Epidermal melanocyte (primary cell): ENCODE results near the gene SLC39A11.
"Not testable (repeated sequence)": the region's sequence is repeated elsewhere in the genome, so short reads cannot be mapped to it uniquely, and the experiment has no call there.

Source experiments
- DNase-seq: peaks from one replicate; pipeline ENCODE4 v3.0.0; 2011; ENCODE audit warnings: low spot score; ENCODE audit not compliant: insufficient read length

SLC39A11 gene

DNA sequence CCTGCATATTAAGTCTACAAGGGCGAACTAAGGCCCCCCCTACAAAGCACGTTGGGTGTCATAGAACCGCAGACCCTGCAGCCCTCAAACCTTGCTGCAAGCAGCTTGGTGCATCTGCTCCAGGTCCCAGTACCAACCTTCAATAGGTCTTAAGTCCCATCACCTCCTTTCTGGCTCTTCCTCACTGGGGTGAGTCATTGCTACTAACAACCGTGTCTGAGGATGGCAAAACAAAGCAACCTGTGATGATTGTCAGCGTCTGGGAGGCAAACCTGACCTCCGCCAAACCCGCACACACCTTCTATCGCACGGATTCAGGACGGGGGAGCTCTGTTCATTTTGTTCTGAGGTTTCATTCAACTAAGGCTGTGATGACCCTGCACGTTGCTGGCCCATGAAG is 138.9 kb downstream of the SLC39A11 start:
- DNase-seq: no peak

DNA sequence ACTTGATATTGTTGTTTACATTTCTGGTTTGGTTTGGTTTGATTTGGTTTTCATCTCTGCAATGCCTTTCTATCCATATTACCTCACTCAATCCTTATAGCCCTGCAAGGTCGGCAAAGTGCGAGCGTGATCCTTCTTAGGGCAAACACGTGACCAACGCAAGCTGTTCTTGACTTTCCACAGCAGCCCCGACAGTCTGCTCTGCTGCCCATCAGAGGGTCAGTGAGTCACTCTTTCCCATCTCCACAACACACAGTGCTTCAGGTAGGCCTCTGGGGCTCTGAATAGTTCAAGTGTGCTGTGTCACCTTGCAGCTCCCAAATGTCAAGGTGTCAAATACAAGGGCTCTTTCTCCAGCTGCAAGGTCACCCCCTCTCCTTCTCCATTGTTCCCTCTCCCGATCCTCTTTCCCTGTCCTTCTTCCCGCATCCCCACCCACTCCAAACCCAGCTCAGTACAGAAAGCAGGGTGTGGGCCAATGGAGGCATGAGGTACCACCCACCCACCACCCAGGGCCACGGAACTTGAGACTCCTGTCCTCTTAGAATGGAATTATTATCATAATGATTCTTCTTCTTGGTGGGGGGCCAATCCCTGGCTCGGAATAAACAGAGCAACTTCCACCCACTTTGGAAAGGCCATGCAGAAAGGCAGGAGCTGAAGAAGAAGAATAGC is 139.7 kb downstream of the SLC39A11 start:
- no peak for DNase-seq

DNA sequence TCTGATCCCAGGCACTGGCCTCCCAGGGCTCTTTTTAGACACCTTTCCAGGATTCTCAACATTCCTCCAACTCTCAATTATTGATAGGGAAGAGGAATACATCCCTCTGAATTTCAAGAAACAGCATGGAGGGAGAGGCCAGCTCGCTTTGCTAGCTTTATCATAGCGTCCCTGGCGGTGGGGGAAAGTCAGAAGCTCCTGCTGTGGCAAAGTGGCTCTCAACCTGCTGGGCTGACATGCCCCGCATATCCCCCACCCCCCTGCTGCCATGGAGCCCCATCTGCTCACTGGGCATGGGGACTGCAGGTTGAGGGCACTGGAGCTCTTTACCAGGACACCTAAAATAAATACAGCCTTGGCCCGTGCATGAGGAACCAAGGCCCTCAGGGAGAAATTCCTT is 140.3 kb downstream of the SLC39A11 start:
- no peak for DNase-seq

DNA sequence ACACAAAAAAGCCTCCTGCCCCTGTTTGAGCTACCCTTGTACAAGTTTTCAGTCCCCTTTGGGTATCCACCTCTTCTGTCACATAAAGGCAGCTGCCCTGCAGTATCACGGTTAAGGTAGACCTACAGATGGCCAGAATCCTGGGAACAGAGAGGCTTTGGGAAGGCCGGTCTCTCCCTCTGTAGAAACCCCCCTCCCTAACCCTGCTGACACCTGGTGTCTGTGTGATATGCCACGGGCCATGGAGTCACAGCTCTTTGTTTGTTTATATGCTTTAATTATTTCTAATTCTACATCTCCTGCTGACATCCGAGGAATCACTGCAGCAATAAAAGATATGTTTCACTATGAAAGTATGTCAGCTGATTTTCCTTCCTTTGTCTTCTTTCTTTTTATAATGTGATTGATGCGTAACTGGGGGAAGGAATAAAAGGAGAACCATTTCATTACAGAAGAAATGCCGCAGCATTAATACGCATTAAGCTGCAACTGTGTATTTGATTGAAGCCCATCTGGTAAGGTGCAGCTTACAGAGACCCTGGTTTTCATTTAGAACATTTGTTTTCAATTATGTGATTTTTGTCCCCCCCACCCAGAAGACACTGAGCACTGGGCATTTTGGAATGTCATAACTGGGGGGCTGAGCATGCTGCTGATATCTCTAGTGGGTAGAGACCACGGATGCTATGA is 142.1 kb downstream of the SLC39A11 start:
- no peak for DNase-seq

DNA sequence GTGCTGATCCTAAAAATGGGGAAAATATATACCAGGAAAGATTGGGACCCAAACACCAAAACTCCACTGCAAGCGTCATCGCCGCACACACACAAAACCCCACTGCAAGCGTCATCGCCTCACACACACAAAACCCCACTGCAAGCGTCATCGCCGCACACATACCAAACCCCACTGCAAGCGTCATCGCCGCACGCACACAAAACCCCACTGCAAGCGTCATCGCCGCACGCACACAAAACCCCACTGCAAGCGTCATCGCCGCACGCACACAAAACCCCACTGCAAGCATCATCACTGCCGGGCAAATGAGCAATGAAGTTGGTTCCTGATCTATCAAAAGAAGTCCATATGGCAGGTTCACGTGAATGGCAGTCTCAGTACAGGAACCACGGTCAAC is 144.4 kb downstream of the SLC39A11 start:
- DNase-seq: no peak

DNA sequence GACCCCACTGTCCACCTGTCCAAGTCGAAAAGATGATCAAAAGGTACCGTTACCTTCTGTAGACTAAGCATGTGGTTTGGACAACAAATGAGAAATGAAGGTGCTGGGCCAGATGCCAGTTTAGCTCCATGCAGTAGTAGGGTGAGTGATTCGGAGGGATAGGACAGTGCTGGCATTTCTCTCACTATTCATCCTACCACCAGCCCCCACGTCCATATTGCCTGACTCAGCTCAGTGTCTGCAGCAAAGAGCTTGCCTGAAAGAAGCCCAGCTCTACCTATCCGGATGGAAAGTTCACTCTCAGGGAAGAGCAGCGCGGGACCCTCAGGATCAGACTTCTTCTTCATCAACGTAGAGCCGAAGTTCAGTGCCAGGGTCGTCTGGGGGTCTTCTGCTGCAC is 145.0 kb downstream of the SLC39A11 start:
- no peak for DNase-seq

DNA sequence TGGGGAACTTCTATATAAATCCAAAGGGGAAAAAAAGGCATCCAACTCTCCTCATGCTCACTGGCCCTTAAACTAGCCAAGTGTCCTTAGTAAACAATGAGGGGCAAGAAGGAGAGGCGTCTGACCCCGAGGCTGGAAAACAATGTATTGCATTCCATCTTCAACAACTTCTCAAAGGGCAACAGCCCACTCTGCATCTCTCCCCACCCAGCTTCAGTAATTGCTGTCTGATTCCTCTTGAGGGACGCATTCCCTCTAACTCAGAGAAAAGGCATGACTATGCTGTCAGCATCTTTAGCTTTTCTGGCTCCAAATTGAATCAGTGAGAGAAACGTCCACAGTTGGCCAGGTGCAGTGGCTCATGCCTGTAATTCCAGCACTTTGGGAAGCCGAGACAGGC is 145.8 kb downstream of the SLC39A11 start:
- DNase-seq: no peak

DNA sequence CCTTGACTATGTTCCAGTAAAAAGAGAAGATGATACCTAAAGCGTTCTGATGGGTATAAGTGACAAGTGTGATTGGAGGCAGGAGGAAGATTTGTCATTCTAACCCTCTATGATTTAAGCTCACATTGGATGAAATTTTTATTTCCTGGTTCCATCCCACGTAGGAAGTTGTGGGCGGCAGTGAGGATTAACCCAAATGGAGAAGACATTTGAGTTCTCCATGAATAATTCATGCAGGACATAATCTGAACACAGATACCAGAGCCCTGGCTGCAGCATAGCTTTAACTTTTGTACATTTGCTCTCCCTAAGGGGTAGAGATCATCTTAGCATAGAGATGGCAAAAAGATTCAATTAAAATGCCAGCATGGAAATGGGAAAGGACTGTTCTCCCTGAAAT is 146.3 kb downstream of the SLC39A11 start:
- DNase-seq: no peak

DNA sequence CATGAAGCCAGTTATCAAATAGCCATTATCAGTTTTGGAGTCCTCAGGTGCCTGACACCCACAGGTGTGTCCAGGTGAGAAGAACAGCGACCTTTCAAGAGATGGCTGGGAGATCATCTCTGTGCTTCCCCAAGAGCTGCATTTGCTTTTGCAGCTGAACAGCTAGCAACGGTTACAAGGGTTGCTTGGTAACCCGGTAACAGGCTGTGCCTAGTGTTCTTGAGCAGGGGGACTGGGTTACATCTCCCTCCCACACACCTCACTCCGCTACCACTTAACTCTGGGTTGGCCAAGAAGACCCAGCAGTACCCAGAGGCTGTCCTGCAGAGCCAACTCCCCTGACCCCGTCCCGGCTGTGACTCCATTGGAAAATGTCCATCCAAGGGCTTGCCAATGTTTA is 147.0 kb downstream of the SLC39A11 start:
- no peak for DNase-seq

DNA sequence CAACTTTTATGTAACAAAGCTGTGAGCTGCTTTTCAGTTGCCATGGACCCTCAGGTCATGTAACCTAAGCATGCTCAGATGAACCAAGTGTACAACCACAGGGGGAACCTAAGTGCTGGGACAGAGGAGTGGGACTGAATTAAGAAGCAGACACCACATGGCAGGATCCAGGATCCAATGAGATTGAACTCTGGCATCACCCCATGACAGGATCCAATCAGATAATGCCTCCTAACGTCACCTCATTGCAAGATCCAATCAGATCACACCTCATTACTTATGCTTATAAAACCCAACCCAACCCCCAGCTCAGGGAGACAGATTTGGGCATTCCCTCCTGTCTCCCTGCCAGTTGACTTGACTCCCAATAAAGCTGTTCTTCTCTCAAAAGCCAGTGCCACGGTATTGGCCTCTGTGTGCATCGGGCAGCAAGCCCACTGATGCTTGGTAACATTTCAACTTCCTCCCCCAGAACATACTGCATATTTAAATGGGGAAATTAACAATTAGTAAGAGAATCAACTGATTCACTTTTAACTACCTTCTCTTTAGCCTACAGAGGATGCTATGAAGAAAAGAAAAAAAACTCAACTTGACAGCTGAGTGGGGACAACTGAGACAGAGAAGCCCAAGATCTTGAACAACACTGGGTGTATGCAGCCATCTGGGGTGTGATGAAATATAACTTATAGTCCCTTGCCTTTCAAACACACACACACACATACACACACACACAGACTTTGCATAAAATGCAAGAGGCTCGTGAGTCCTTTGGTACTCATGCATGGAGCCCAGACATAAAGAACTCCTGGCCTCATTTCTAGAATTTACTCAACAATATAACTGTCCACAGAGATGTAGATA is 148.4 kb downstream of the SLC39A11 start:
- DNase-seq: no peak

DNA sequence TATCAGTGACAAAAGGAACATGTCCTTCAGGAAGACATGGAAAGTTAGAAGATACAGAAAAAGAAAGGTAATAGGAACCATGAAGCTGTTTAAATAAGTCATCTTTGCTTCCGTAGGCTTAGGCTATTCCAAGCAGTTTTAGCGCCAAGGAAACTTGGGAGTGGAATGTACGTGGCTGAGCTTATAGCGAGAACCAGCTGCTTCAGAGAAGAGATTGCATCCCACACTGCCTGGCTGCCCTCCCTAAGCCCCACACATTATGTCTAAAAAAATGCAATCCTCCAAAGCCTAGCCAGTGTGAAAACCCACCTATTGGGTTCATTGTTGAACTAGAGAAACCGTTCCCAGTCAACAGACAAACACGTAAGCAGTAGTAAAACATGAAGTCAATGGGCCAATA is 149.9 kb downstream of the SLC39A11 start:
- DNase-seq: no peak

DNA sequence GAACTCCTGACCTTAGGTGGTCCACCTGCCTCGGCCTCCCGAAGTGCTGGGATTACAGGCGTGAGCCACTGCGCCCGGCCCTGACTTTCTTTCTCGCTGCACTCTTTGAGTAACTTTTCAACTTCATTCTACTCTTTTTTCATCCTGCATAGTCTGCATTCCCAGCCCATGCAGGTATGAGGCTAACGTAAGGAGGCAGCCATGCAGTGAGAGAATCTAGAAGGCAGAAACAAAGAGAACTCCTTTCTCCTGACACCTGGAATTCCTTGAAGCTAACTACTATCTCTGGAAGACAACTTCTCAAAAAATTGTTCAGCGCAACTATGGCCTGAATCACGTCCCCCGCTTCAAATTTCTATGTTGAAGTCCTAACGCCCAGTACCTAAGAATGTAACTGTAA is 152.0 kb downstream of the SLC39A11 start:
- DNase-seq: no peak

DNA sequence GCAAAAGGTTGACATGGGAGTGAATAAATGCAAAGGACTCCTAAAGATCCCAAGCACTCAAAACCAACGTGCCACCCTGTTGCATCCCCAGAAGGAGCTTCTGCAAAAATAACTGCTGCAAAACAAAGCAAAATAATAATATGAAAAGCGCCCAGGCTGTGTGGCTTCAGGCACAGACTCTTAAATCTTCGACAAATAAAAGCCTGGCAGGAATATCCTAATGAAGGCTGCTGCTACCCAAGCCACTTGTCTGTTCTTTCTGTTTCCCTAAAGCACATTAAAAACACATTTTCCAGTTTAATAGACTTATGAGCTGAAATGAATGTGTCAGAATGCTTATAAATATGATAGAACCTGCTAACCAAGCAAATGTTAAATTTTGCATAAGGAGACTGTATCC is 154.0 kb downstream of the SLC39A11 start:
- DNase-seq: no peak

DNA sequence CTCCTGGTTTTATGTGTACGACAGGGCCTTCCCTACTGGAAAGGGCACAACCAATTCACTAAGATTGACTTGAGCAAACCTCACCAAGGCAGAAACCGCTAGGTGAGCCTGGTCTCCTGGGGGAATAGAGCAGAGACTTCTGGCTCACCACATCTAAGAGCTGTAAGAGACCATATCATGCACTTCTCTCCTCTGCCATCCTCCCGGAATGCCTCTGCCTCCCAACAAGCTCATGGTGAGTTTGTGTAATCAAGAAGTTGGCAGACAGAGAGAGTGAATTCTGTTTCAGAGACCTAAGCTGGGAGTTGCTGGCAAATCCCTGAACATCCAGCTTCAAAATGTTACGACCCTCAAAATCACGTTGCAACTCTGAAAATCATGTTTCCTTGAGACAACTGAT is 154.8 kb downstream of the SLC39A11 start:
- no peak for DNase-seq

DNA sequence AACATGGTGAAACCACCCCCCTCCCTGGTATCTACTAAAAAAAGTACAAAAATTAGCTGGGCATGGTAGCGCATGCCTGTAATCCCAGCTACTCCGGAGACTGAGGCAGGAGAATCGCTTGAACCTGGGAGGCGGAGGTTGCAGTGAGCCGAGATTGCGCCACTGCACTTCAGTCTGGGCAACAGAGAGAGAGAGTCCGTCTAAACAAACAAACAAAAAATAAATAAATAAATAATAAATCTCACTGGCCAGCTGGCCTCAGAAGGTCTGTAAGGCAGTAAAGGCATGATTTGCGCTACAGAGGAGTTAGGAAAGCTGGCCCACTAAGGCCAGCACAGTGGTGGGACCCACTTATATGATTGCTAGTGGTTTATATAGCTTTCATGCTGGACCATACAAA is 155.2 kb downstream of the SLC39A11 start:
- DNase-seq: not testable (repeated sequence)

DNA sequence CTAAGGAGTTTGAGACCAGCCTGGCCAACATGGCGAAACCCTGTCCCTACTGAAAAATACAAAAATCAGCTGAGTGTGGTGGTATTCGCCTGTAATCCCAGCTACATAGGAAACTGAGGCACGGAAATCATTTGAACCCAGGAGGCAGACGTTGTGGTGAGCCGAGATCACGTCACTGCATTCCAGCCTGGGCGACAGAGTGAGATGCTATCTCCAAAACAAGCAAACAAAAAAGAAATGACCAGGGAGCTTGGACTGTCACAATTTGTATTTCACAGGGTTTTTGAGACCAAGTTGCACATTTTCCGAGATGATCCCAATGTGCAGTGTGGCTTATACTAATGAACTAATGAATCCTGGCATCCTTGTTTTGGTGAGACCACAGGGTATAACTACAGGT is 156.5 kb downstream of the SLC39A11 start:
- no peak for DNase-seq

DNA sequence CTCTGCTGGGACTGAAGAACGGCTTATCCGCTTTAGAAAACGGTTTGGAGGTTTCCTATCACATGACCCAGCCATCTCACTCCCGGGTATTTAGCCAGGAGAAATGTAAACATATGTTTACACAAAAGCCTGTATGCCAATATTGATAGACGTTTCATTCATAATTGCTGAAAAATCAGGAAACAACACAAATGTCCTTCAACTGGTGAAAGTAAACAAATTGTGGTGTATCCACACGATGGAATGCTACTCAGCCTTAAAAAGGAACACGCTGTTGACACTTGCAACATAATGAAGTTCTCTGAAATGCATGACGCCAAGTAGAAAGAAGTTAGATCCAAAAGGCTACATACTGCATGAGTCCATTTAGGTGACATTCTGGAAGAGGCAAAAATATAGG is 157.6 kb downstream of the SLC39A11 start:
- DNase-seq: no peak

DNA sequence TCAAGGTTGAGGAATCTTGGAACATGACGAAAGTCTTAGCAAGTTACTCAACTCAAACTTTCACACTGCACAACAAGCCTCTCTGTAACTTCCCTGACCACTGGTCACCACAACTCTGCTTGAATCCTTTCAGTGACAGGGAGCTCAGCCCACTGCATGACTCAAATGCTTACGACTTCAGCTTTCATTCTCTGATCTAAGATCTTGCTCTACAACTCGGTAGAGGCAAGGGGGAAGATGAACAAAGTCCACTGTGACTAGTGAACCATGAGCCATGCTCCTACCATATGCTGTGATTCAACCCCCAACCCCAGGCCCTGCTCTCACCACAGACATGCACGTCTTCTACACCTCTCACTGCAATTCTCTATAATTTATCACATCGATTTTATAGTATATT is 160.9 kb downstream of the SLC39A11 start:
- DNase-seq: no peak

DNA sequence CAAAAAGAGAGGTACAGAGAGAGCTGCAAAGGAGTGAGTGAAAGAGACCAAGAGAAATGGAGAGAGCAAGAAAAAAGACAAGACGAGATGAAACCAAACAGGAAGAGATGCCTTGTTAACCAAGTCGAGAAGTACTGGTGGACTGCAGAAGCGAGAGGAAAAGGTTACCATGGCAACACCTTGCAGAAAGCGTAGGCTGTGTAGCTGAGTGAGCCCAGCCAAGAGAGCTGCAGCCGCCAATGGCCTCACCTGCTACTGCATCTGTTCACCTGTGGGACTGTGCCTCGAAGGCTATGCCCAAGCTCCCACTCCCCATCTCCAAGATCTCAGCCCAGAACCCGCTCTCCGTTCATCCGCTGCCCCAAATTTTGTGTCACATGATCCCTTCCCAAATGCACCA is 161.3 kb downstream of the SLC39A11 start:
- no peak for DNase-seq

DNA sequence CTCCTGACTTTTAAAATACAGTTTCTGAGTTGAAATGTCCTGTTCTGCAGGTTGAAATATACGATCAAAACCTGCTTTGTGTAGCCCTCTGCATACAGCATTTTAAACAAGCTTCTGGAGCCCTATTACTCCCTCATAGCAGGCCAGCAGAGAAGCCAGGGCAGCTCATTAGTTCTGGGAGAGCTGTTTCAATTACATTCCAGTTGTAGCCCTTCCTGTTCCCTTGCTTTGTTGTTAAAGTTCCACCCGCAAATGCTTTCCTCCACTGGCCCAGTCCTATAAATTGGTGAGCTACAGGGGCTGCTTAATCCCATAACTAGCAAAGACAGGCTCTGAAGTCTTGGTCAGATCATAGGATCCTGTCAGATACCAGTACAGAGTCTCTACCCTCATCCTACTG is 162.5 kb downstream of the SLC39A11 start:
- DNase-seq: no peak

DNA sequence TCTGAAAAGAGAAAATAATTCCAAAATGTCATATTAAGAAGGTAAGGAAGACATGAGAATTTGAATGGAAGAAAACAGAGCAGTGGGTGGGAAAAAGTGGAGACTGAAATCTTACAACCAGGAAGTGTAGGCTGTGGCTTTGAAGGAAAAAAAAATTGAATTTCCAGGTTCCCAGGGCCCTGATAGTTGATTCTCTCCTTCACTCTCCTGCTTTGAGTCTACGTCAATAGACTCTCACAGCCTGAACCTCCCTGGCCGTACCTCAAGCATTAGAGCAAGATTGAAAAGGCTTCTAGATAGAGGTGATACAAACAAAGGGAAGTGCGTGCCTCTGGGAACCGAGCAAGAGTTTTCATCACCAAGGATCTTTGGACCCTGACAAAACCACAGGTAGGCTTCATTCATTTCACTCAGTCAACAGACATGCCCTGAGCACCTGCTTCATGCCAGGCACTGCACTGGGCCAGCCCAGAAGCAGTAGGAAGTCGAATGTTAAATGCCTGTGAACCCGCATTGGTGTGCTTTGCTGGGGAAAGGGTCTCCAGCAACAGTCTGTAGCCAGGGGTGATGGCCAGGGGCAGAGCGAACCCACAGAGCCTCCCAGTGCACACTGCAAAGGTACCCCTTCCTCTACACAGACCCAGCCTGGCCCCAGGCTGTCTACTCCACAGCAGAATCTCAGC is 163.9 kb downstream of the SLC39A11 start:
- DNase-seq: no peak

DNA sequence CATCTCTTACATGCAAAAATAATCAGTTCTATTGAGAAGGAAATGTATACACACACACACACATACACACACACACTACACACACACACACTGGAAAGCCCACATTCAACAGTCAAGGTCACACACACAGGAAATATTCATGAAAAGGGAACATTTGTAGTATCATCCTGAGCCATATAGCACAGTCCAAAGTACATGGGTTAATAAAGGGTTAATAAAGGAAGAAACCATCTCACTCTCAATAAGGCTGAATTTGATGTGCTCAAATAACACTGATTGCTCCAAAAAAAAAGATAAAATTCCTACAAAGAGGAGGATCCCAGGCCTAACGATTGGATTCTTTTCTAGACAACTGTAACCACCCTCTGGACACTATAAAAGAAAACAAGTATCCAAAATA is 164.7 kb downstream of the SLC39A11 start:
- no peak for DNase-seq
